SH-SY5Y (cell line): Measurements from ENCODE around the gene RPS6KA5.

Source experiments
- GATA2 ChIP-seq: IDR thresholded peaks from 2 replicates; pipeline ENCODE4 v1.6.1; 2011; ENCODE audit warnings: mild to moderate bottlenecking, low read depth, low read length
- GATA3 ChIP-seq: IDR thresholded peaks from 2 replicates; pipeline ENCODE4 v1.6.1; 2011; ENCODE audit warnings: low read depth, mild to moderate bottlenecking, low read length, moderate library complexity

GRCh38 chr14:90959344-90959743 is 101.1 kb downstream of the RPS6KA5 start:
- TF ChIP-seq GATA3 (no peak), GATA2 (no peak)
